Measurements from ENCODE around the gene MAP3K12. TPM values are rescaled to one million over a fixed set of nuclear protein-coding genes. Genes with fewer than 3 reads are reported as not detected.
"Not testable (repeated sequence)": the region's sequence is repeated elsewhere in the genome, so short reads cannot be mapped to it uniquely, and the experiment has no call there.

The MAP3K12 gene
- total RNA-seq, 1 donor from 2014 or later = 13.5 TPM

DNA sequence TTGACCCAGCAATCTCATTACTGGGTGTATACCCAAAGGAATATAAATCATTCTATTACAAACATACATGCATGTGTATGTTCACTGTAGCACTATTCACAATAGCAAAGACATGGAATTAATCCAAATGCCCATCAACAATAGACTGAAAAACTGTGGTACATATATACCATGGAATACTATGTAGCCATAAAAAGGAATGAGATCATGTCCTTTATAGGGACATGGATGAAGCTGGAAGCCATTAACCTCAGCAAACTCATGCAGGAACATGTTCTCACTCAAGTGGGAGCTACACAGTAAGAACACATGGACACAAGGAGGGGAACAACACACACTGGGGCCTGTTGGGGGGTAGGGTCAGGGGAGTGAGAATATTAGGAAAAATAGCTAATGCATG, 59.7 kb downstream of the MAP3K12 start:
- H3K9me3 Mint-ChIP-seq; intact Hi-C loops (cut with micrococcal nuclease); H3K27me3 Mint-ChIP-seq; DNase-seq: not testable (repeated sequence)
- peaks cover 20% of the 10 kb centered on the region for H3K36me3 Mint-ChIP-seq (ENCODE audit: low read depth)
- peak overlapping the region; percentile 64 for H3K27ac Mint-ChIP-seq
- peak overlapping the region; percentile 41 for H3K4me3 Mint-ChIP-seq
- peaks cover 20% of the 10 kb centered on the region for H3K4me1 Mint-ChIP-seq

DNA sequence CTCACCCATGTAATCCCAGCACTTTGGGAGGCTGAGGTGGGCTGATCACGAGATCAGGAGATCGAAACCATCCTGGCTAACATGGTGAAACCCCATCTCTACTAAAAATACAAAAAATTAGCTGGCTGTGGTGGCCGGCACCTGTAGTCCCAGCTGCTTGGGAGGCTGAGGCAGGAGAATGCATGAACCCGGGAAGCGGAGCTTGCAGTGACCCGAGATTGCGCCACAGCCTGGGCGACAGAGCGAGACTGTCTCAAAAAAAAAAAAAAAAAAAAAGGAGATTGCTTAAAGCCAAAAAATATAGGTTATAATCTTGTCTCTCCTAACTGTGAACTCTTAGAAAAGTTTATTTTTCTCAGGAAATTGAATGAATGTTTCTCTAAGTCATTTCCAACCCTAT, 63.9 kb downstream of the MAP3K12 start:
- DNase-seq; intact Hi-C loops (cut with micrococcal nuclease); H3K4me3 Mint-ChIP-seq; H3K4me1 Mint-ChIP-seq; H3K9me3 Mint-ChIP-seq; H3K27ac Mint-ChIP-seq; H3K36me3 Mint-ChIP-seq (ENCODE audit: low read depth); H3K27me3 Mint-ChIP-seq: not testable (repeated sequence)

DNA sequence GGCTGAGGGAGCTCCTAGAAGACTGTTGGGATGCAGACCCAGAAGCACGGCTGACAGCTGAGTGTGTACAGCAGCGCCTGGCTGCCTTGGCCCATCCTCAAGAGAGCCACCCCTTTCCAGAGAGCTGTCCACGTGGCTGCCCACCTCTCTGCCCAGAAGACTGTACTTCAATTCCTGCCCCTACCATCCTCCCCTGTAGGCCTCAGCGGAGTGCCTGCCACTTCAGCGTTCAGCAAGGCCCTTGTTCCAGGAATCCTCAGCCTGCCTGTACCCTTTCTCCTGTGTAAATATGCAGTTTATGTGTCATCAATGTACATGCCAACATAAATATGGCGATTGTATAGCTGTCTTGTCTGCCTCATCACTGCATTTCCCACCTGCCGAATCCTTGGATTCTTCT, 68.1 kb downstream of the MAP3K12 start:
- Mint-ChIP-seq H3K4me3 (no peak overlapping the region), H3K9me3 (no peaks in the 10 kb centered on the region), H3K4me1 (peaks cover 5% of the 10 kb centered on the region), H3K27me3 (no peaks in the 10 kb centered on the region), H3K36me3 (ENCODE audit: low read depth) (no peaks in the 10 kb centered on the region), H3K27ac (no peak overlapping the region)
- no peak for DNase-seq
- intact Hi-C loops (cut with micrococcal nuclease) = no loop called here

DNA sequence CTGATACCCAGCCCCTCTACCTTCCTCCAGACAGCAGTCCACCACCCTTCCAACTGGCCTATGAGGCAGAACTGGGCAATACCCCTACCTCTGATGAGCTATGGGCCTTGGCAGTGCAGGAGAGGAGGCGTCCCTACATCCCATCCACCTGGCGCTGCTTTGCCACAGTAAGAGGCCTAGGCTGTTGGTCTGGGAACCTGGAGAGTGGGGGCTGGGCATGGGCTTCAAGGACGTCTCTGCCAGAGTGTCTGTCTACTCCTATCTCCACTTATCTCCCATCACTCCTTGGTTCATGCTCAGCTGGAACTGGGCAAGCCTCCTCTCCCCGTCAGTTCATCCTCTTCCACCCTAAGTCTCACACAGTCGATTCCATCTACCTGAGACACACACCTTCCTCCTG, 69.1 kb downstream of the MAP3K12 start:
- intact Hi-C loops (cut with micrococcal nuclease) = no loop called here
- no peaks in the 10 kb centered on the region for H3K9me3 Mint-ChIP-seq
- H3K27ac Mint-ChIP-seq = no peak overlapping the region
- H3K4me3 Mint-ChIP-seq = no peak overlapping the region
- no peak for DNase-seq
- peaks cover 5% of the 10 kb centered on the region for H3K4me1 Mint-ChIP-seq
- no peaks in the 10 kb centered on the region for H3K36me3 Mint-ChIP-seq (ENCODE audit: low read depth)
- no peaks in the 10 kb centered on the region for H3K27me3 Mint-ChIP-seq

Other genes starting within 250 kb of the MAP3K12 start
- 71.8 and 76.7 TPM in 2 replicates for gene ESPL1, start 231.2 kb downstream of the MAP3K12 start, total RNA-seq
- 319 and 342 TPM in 2 replicates for gene PFDN5, start 203.9 kb downstream of the MAP3K12 start, total RNA-seq
- 104 and 108 TPM in 2 replicates for gene MYG1, start 199.8 kb downstream of the MAP3K12 start, total RNA-seq
- gene AAAS, start 177.8 kb downstream of the MAP3K12 start, total RNA-seq = 86.7 and 91.1 TPM in 2 replicates
- not detected in 2 replicates for gene SP7, start 163.1 kb downstream of the MAP3K12 start, total RNA-seq
- 67.7 and 69.2 TPM in 2 replicates for gene SP1, start 119.3 kb downstream of the MAP3K12 start, total RNA-seq
- 0.09 TPM in 1 of 2 replicates, not detected in the other for gene AMHR2, start 75.6 kb downstream of the MAP3K12 start, total RNA-seq
- gene PRR13, start 57.7 kb downstream of the MAP3K12 start, total RNA-seq = 201 and 211 TPM in 2 replicates
- gene PCBP2, start 47.4 kb downstream of the MAP3K12 start, total RNA-seq = 942 and 960 TPM in 2 replicates
- gene TARBP2, start 1.8 kb upstream of the MAP3K12 start, total RNA-seq = 49.7 and 52.2 TPM in 2 replicates
- gene NPFF, start 8.0 kb upstream of the MAP3K12 start, total RNA-seq = 0.57 TPM in 1 of 2 replicates, not detected in the other
- 23.0 and 31.5 TPM in 2 replicates for gene ATF7, start 126.9 kb upstream of the MAP3K12 start, total RNA-seq
- 408 and 411 TPM in 2 replicates for gene ATP5MC2, start 176.6 kb upstream of the MAP3K12 start, total RNA-seq
- gene CALCOCO1, start 228.0 kb upstream of the MAP3K12 start, total RNA-seq = 14.5 and 15.2 TPM in 2 replicates